ENCODE measurements around the gene PCDHGB1. TPM values are rescaled to one million over a fixed set of nuclear protein-coding genes. Genes with fewer than 3 reads are reported as not detected.

The PCDHGB1 gene
- total RNA-seq, 1 experiment from 2014 or later, result 0.15 TPM

GRCh38 chr5:141360685-141361084 lies 10.8 kb downstream of the PCDHGB1 start (continued):
- TF ChIP-seq TCF7L2 (IDR thresholded peaks at IDR 0.05; ENCODE audit: borderline replicate concordance, extremely low read depth, insufficient read depth, insufficient read length) (no peak), EGR1 (IDR thresholded peaks at IDR 0.05; ENCODE audit: low read depth) (no peak), SP1 (IDR thresholded peaks at IDR 0.05; ENCODE audit: low read depth) (no peak), MAX (IDR thresholded peaks at IDR 0.05) (no peak), CEBPB (IDR thresholded peaks at IDR 0.05; ENCODE audit: low read depth) (no peak)

- TF ChIP-seq CTCF (IDR thresholded peaks at IDR 0.05 in 2 of 3, conservative IDR thresholded peaks at IDR 0.05 in 1 of 3; ENCODE audit: borderline replicate concordance in 1 of 3, insufficient read depth in 1 of 3, low read depth in 2 of 3, low read length in 2 of 3) (no peak), ZNF274 (IDR thresholded peaks at IDR 0.05; ENCODE audit: low read depth, low read length) (no peak), REST (IDR thresholded peaks at IDR 0.05; ENCODE audit: low read depth) (no peak), ATF3 (IDR thresholded peaks at IDR 0.05) (no peak), FOSL1 (IDR thresholded peaks at IDR 0.05; ENCODE audit: low read depth) (no peak), CEBPB (IDR thresholded peaks at IDR 0.05; ENCODE audit: low read depth) (no peak), ELF1 (IDR thresholded peaks at IDR 0.05; ENCODE audit: borderline replicate concordance, low read depth) (no peak), EGR1 (IDR thresholded peaks at IDR 0.05; ENCODE audit: low read depth) (no peak), TCF7L2 (IDR thresholded peaks at IDR 0.05; ENCODE audit: borderline replicate concordance, extremely low read depth, insufficient read depth, insufficient read length) (no peak), CBX3 (IDR thresholded peaks at IDR 0.05; ENCODE audit: low read depth) (no peak), EZH2phosphoT487 (IDR thresholded peaks at IDR 0.05; ENCODE audit: borderline replicate concordance) (no peak), SIN3A (IDR thresholded peaks at IDR 0.05; ENCODE audit: low read depth) (no peak), YY1 (IDR thresholded peaks at IDR 0.05; ENCODE audit: extremely low read depth, insufficient replicate concordance, low read depth, low read length) (no peak), RAD21 (IDR thresholded peaks at IDR 0.05; ENCODE audit: low read depth) (no peak), POLR2A (IDR thresholded peaks at IDR 0.05; ENCODE audit: borderline replicate concordance, extremely low read depth, insufficient read depth, insufficient read length) (no peak), SP1 (IDR thresholded peaks at IDR 0.05; ENCODE audit: low read depth) (no peak), JUND (IDR thresholded peaks at IDR 0.05) (no peak)
- no peak overlapping the region for H2AFZ ChIP-seq (ENCODE audit: low read depth, low read length, poor library complexity, severe bottlenecking)
- H3K79me2 ChIP-seq (ENCODE audit: insufficient read depth, low read length), result no peaks in the 10 kb centered on the region
- H3K9me3 ChIP-seq (ENCODE audit: control insufficient read depth in 1 of 2, insufficient read depth in 1 of 2, low read depth in 1 of 2, low read length in 2 of 2), result peaks cover 5 to 6% of the 10 kb centered on the region in 2 experiments; a peak in 2 of 4 replicates
- H3K9me2 ChIP-seq (ENCODE audit: insufficient read depth), result no peaks in the 10 kb centered on the region
- H3K4me2 ChIP-seq (ENCODE audit: low read length), result no peak overlapping the region
- ChIA-PET RAD21 (ENCODE audit: low non-redundant PET in 1 of 2, low total read pairs in 2 of 2, uncharacterized antibody in 2 of 2, unreplicated experiment in 2 of 2) (no interaction called here), CTCF (no interaction called here), POLR2A (no interaction called here)
- H4K20me1 ChIP-seq (ENCODE audit: insufficient read depth), result no peaks in the 10 kb centered on the region
- BruUV-seq (replicated peaks), result no TSS peak
- H3K27me3 ChIP-seq (ENCODE audit: insufficient read depth, low read length), result no peaks in the 10 kb centered on the region
- no peak overlapping the region for H3K9ac ChIP-seq (ENCODE audit: low read length)
- H3K36me3 ChIP-seq (ENCODE audit: control insufficient read depth in 1 of 2, insufficient read depth in 2 of 2, low read length in 2 of 2), result no peaks in the 10 kb centered on the region
- no peak overlapping the region for H3K27ac ChIP-seq (ENCODE audit: low read depth, low read length)
- no peaks in the 10 kb centered on the region for H3K4me1 ChIP-seq (ENCODE audit: control insufficient read depth in 1 of 2, insufficient read depth in 2 of 2, low read length in 2 of 2)
- intact Hi-C loops (cut with micrococcal nuclease), result no loop called here
- DNase-seq (ENCODE audit: low read depth, low spot score), result no peak
- no peak for ATAC-seq
- H3K4me3 ChIP-seq (replicated peaks in 1 of 2; ENCODE audit: low read depth in 1 of 2, low read length in 2 of 2), result no peak overlapping the region
These were observed 12.8 kb downstream of the PCDHGB1 start for GRCh38 chr5:141362719-141363118.
